Retinal pigment epithelial cell (primary cell): ENCODE data around the gene KIF20B.

Experiments
- DNase-seq: peaks from one replicate; pipeline ENCODE4 v3.0.0-alpha.2; 2010; ENCODE audit warnings: low read depth
- H3K4me3 ChIP-seq: 2 replicates; pipeline ENCODE4 v1.5.1; 2011; ENCODE audit warnings: mild to moderate bottlenecking, low read length, control low read depth, moderate library complexity
- CTCF ChIP-seq: conservative IDR thresholded peaks from 2 replicates; pipeline ENCODE4 v1.5.1; 2011; ENCODE audit warnings: low read depth, low read length, control low read depth, inconsistent platforms

Gene KIF20B

GRCh38 chr10:89659143-89660131 lies 42.0 kb upstream of the KIF20B start:
- H3K4me3 ChIP-seq, result no peak overlapping the region
- TF ChIP-seq CTCF, result no peak
- no peak for DNase-seq

DNA sequence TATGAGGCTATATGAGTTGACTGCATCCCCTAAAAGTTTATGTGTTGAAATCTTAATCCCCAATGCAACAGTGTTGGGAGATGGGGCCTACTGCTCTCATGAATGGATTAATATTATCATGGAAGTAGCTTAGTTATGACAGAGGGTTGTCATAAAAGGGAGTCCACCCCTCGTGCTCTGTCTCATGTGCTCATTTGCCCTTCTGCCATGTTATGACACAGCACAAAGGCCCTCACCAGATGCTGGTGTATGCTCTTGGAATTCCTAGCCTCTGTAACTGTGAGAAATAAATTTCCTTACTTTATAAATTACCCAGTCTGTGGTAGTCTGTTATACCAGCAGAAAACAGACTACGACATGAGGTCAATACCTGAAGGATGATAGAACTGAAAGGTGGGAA lies 38.8 kb upstream of the KIF20B start:
- no peak for TF ChIP-seq CTCF
- H3K4me3 ChIP-seq, result no peak overlapping the region
- DNase-seq, result no peak

GRCh38 chr10:89663144-89663543 lies 38.2 kb upstream of the KIF20B start:
- DNase-seq, result no peak
- no peak overlapping the region for H3K4me3 ChIP-seq
- TF ChIP-seq CTCF, result no peak

DNA sequence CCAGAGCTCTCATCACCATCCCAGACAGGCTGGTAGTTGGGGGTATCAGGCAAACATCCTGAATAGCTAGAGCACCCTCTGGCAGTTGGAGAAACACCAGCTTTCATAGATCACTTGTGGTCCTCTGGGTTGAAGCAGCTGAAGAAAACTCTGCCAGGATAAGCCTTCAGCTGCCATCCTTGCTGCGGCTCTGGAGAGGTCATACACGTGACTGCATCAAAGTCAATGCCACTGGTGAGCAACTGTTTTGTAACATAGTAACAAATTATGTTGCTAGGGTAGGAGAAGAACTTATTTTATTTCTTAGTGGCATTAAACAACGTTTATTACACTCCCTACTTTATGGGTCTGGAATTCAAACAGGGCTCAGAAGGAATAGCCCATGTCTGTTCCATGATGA lies 37.2 kb upstream of the KIF20B start:
- H3K4me3 ChIP-seq, result no peak overlapping the region
- DNase-seq, result no peak
- TF ChIP-seq CTCF, result no peak

DNA sequence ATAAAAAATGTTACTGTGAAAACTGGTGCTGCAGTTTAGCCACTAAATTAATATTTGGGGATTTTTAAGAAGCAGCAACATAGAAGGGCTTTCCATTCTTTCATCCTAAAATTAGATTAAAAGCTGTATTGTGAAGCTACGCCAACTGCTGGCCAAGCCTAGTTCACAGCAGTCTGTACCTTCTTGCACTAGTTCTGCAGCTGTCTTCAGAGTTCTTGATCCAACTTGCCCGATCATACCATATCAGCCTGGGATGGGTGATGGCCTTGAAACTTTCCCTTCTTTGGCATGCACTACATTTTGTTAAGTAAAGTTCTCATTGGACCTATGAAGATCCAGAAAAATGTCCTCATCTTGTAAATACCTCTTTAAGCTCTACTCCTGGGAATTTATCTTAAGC lies 36.1 kb upstream of the KIF20B start:
- TF ChIP-seq CTCF, result peak; percentile 1

GRCh38 chr10:89666138-89666537 lies 35.3 kb upstream of the KIF20B start:
- TF ChIP-seq CTCF, result no peak
- DNase-seq, result no peak
- no peak overlapping the region for H3K4me3 ChIP-seq

More for the DNA sequence above, 36.1 kb upstream of the KIF20B start:
- H3K4me3 ChIP-seq, result no peak overlapping the region
- no peak for DNase-seq
